Measurements from ENCODE around the gene RPL28.

RPL28 gene

GRCh38 chr19:55345818-55346724, 39.7 kb upstream of the RPL28 start:
- peaks cover 45% of the 10 kb centered on the region for H4K20me1 ChIP-seq (ENCODE audit: insufficient read depth, low read length)
- peaks cover 16% of the 10 kb centered on the region for H3K4me1 ChIP-seq (ENCODE audit: insufficient read depth, low read length)
- no peak overlapping the region for H3K4me3 ChIP-seq (ENCODE audit: low read depth in 1 of 2, low read length in 2 of 2)
- no peak for DNase-seq
- no peaks in the 10 kb centered on the region for H3K27me3 ChIP-seq (ENCODE audit: insufficient read depth, low read length, poor library complexity)
- no peaks in the 10 kb centered on the region for H3K9me3 ChIP-seq (ENCODE audit: insufficient read depth, low read length, severe bottlenecking)
- no peak overlapping the region for H3K27ac ChIP-seq (ENCODE audit: low read length)
- H3K9ac ChIP-seq (ENCODE audit: low read depth, low read length), result no peak overlapping the region
- ATAC-seq (ENCODE audit: insufficient read depth, low read depth), result no peak
- TF ChIP-seq EZH2 (IDR thresholded peaks at IDR 0.05; ENCODE audit: borderline replicate concordance, low read depth, low read length, severe bottlenecking) (no peak), CTCF (IDR thresholded peaks at IDR 0.05; ENCODE audit: borderline replicate concordance, extremely low read depth, low read length, poor library complexity, severe bottlenecking) (no peak)
- H2AFZ ChIP-seq (ENCODE audit: low read depth, low read length), result no peak overlapping the region
- peaks cover 68% of the 10 kb centered on the region for H3K36me3 ChIP-seq (ENCODE audit: insufficient read depth, low read length)
- H3K79me2 ChIP-seq (ENCODE audit: insufficient read depth, low read length), result peaks cover 18% of the 10 kb centered on the region
- no peak overlapping the region for H3K4me2 ChIP-seq (ENCODE audit: insufficient read depth, low read length)

DNA sequence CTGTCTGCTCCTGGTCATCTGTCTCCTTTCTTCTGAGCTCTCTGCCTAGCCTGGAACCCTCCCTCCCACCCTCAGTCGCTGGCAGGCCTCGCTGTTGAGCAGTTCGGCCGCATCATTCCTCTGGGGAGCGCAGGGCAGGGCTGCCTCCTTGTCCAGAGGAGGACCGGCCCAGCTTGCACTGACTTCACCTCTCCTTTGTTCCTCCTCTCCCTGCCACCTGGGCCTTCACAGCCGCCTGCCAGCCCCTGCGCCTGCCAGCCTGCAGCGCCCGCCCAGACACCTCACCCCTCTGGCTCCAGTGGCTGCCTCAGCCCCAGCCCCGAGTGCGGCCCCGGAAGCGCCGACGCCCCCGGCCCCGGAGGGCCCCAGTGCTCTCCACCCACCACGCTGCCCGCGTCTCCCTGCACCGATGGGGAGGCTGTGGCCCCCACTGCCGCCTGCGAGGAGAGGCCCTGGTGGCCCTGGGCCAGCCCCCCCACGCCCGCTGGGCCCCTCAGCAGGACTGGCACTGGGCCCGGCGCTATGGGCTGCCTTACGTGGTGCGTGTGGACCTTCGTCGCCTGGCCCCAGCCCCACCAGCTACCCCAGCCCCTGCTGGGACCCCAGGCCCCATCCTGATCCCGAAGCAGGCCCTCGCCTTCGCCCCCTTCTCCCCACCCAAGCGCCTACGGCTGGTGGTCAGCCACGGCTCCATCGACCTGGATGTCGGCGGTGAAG, 38.8 kb upstream of the RPL28 start:
- Histone ChIP-seq H3K79me2 (ENCODE audit: insufficient read depth, low read length) (peaks cover 11% of the 10 kb centered on the region), H3K27me3 (ENCODE audit: insufficient read depth, low read length, poor library complexity) (no peaks in the 10 kb centered on the region), H3K36me3 (ENCODE audit: insufficient read depth, low read length) (peaks cover 62% of the 10 kb centered on the region), H4K20me1 (ENCODE audit: insufficient read depth, low read length) (peaks cover 38% of the 10 kb centered on the region), H3K4me1 (ENCODE audit: insufficient read depth, low read length) (peaks cover 9% of the 10 kb centered on the region), H3K4me3 (ENCODE audit: low read depth in 1 of 2, low read length in 2 of 2) (no peak overlapping the region), H3K4me2 (ENCODE audit: insufficient read depth, low read length) (no peak overlapping the region), H3K9ac (ENCODE audit: low read depth, low read length) (no peak overlapping the region), H2AFZ (ENCODE audit: low read depth, low read length) (no peak overlapping the region), H3K27ac (ENCODE audit: low read length) (no peak overlapping the region), H3K9me3 (ENCODE audit: insufficient read depth, low read length, severe bottlenecking) (no peaks in the 10 kb centered on the region)
- DNase-seq (no peak), ATAC-seq (ENCODE audit: insufficient read depth, low read depth) (no peak)
- no peak for TF ChIP-seq EZH2 (IDR thresholded peaks at IDR 0.05; ENCODE audit: borderline replicate concordance, low read depth, low read length, severe bottlenecking)

DNA sequence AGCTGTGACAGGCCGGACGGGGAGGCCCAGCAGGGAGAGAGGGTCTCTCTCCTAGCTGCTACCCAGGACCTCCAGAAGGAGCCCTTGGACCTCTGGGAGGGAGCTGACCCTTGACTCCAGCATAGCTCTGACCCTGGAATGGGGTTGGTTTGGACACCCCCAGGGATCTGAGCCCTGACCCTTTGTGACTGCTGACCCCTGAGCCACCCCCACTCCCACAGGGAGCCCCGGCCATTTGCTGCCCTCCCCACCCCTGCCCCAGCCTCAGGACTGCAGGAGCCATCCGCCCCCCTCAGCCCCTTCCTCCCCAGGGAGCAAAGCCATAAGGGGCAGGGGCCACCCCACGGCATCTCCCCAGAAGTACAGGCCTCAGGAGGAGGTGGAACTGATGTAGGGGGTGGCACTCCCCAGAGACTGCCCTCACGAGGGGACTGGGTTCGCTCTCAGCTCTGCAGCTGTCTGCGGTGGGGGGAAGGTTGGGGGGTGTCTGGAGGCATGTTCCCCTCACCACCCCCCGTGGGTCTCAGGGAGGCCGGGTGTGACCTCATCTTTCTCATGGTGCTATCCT, 38.2 kb upstream of the RPL28 start:
- H3K79me2 ChIP-seq (ENCODE audit: insufficient read depth, low read length), result peaks cover 5% of the 10 kb centered on the region
- no peak overlapping the region for H3K27ac ChIP-seq (ENCODE audit: low read length)
- ATAC-seq (ENCODE audit: insufficient read depth, low read depth), result no peak
- no peak overlapping the region for H3K9ac ChIP-seq (ENCODE audit: low read depth, low read length)
- no peaks in the 10 kb centered on the region for H3K9me3 ChIP-seq (ENCODE audit: insufficient read depth, low read length, severe bottlenecking)
- H4K20me1 ChIP-seq (ENCODE audit: insufficient read depth, low read length), result peaks cover 32% of the 10 kb centered on the region
- no peak overlapping the region for H3K4me3 ChIP-seq (ENCODE audit: low read depth in 1 of 2, low read length in 2 of 2)
- H3K27me3 ChIP-seq (ENCODE audit: insufficient read depth, low read length, poor library complexity), result no peaks in the 10 kb centered on the region
- H3K4me2 ChIP-seq (ENCODE audit: insufficient read depth, low read length), result no peak overlapping the region
- H2AFZ ChIP-seq (ENCODE audit: low read depth, low read length), result no peak overlapping the region
- peaks cover 56% of the 10 kb centered on the region for H3K36me3 ChIP-seq (ENCODE audit: insufficient read depth, low read length)
- H3K4me1 ChIP-seq (ENCODE audit: insufficient read depth, low read length), result peaks cover 3% of the 10 kb centered on the region
- TF ChIP-seq CTCF (IDR thresholded peaks at IDR 0.05; ENCODE audit: borderline replicate concordance, extremely low read depth, low read length, poor library complexity, severe bottlenecking) (no peak), EZH2 (IDR thresholded peaks at IDR 0.05; ENCODE audit: borderline replicate concordance, low read depth, low read length, severe bottlenecking) (no peak)
- no peak for DNase-seq
